Fibroblast of pulmonary artery (primary cell): ENCODE measurements around the gene BEND3.
"Not testable (repeated sequence)": the region's sequence is repeated elsewhere in the genome, so short reads cannot be mapped to it uniquely, and the experiment has no call there.

Experiments
- DNase-seq: peaks from one replicate; pipeline ENCODE4 v3.0.0-alpha.2; 2010; ENCODE audit warnings: low read depth
- H3K4me3 ChIP-seq: replicated peaks from 2 replicates; pipeline ENCODE4 v1.5.1; 2011; ENCODE audit warnings: low read depth, mild to moderate bottlenecking, control low read depth, low read length, moderate library complexity
- CTCF ChIP-seq: IDR thresholded peaks from 2 replicates; pipeline ENCODE4 v1.5.1; 2011; ENCODE audit warnings: mild to moderate bottlenecking, control low read depth, low read length, inconsistent platforms; ENCODE audit errors: missing control alignments

The BEND3 gene

GRCh38 chr6:107114926-107115694 lies at the start of gene BEND3:
TSS of gene BEND3 (minus strand) at chr6:107115515. CDS start at chr6:107099285, 16,230 bp downstream.
- DNase-seq = no peak
- peak within 1 kb of the TSS; percentile 62 for H3K4me3 ChIP-seq
- no peak for TF ChIP-seq CTCF

GRCh38 chr6:107164299-107164698 lies 49.0 kb upstream of the BEND3 start:
- not testable (repeated sequence) for H3K4me3 ChIP-seq, DNase-seq

DNA sequence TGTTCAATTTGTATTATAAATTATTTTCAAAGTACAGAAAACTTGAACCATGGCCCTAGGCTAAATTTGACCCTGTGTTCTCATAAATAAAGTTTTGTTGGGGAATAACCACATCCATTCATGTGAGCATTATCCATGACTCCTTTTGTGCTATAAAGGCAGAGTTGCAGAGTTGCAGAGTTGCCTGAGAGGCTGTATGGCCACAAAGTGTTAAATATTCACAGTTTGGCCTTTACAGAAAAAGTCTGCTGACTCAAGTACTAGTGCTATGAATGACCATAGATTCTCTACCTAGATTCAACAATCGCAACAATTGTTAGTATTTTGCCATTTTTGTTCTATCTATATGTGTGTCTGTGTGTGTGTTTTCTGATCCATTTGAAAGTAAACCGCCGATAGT lies 46.2 kb upstream of the BEND3 start:
- H3K4me3 ChIP-seq = no peak overlapping the region
- DNase-seq = no peak
- no peak for TF ChIP-seq CTCF

- no peak for TF ChIP-seq CTCF
- no peak overlapping the region for H3K4me3 ChIP-seq
- no peak for DNase-seq
Measured at GRCh38 chr6:107156617-107157016, 41.3 kb upstream of the BEND3 start.

GRCh38 chr6:107154801-107155160 lies 39.5 kb upstream of the BEND3 start:
- DNase-seq = no peak
- no peak for TF ChIP-seq CTCF
- no peak overlapping the region for H3K4me3 ChIP-seq

DNA sequence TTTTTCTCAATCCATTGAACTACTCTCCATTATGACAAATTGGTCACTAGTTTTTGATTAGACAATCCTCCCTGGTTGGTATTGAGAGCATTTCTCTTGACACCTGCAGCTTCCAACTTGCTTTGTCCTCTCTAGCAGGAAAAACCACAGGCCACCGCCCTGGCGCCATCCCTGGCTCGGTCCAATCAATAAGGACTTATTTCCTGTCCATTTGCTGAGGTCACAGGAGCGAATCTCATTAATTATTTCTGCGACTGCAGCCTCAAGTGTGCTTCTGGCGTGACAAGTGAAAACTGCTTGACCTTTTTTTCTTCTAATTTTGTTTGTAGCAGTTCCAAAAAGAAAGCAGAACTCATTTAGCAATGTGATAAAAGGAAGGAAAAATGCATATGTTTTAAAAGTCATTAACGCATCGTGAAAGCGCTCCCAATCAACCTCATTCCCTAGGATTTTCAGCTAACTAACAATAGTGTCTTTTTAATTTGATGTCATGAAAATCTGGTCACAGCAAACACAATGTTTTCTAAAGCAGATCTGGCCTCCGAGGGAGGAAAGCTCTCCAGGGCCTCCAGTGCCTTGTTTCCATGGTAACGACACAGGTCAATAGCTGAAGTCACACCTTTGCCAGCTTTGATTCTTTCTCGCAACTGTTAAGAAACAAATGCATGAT lies 39.0 kb upstream of the BEND3 start:
- DNase-seq = no peak
- TF ChIP-seq CTCF = no peak
- H3K4me3 ChIP-seq = no peak overlapping the region

- no peak overlapping the region for H3K4me3 ChIP-seq
- no peak for DNase-seq
- TF ChIP-seq CTCF = no peak
Measured at GRCh38 chr6:107152638-107153430, 37.5 kb upstream of the BEND3 start.
